ENCODE results near the gene ARHGAP45. TPM values are rescaled to one million over a fixed set of nuclear protein-coding genes. Genes with fewer than 3 reads are reported as not detected.

Gene ARHGAP45
- total RNA-seq, 2 experiments from 2014 or later: 419 to 437 TPM

- CTCF ChIA-PET: interaction anchor here (0.9 to 1.0 kb wide), 2 partner anchors 12 to 14 kb away, joined by 3 read pairs; no protein-coding TSS in a partner anchor
- no peak for DNase-seq
- no peaks in the 10 kb centered on the region for H3K9me3 Mint-ChIP-seq
- peaks cover 20% of the 10 kb centered on the region for H3K36me3 Mint-ChIP-seq (ENCODE audit: low read depth)
- no peak overlapping the region for H3K27ac Mint-ChIP-seq
- POLR2A ChIA-PET: interaction anchor here (1.0 to 1.6 kb wide), 5 partner anchors 13 to 317 kb away, joined by 3 to 5 read pairs (median 3); partner anchors contain the start of genes CIRBP and GPX4
- no peaks in the 10 kb centered on the region for H3K27me3 Mint-ChIP-seq
- H3K4me3 Mint-ChIP-seq: no peak overlapping the region
- peaks cover 4% of the 10 kb centered on the region for H3K4me1 Mint-ChIP-seq
These were observed 48.9 kb downstream of the ARHGAP45 start for GRCh38 chr19:1115646-1116420.

- no peak overlapping the region for H3K27ac Mint-ChIP-seq
- ChIA-PET POLR2A (interaction anchor here (1.1 to 1.2 kb wide), 3 partner anchors 14 to 152 kb away, joined by 3 to 5 read pairs (median 5); partner anchors contain the start of gene CIRBP), CTCF (interaction anchor here (0.9 kb wide), 1 partner anchor 13 kb away, joined by 3 read pairs; no protein-coding TSS in a partner anchor)
- peaks cover 31% of the 10 kb centered on the region for H3K36me3 Mint-ChIP-seq (ENCODE audit: low read depth)
- DNase-seq: no peak
- no peak overlapping the region for H3K4me3 Mint-ChIP-seq
- no peaks in the 10 kb centered on the region for H3K9me3 Mint-ChIP-seq
- peaks cover 6% of the 10 kb centered on the region for H3K4me1 Mint-ChIP-seq
- no peaks in the 10 kb centered on the region for H3K27me3 Mint-ChIP-seq
These were observed 50.0 kb downstream of the ARHGAP45 start for GRCh38 chr19:1116726-1117581.

GRCh38 chr19:1117654-1118053 lies 50.7 kb downstream of the ARHGAP45 start:
- no peaks in the 10 kb centered on the region for H3K27me3 Mint-ChIP-seq
- CTCF ChIA-PET: interaction anchor here (1.1 kb wide), 1 partner anchor 76 kb away, joined by 3 read pairs; no protein-coding TSS in a partner anchor
- H3K9me3 Mint-ChIP-seq: no peaks in the 10 kb centered on the region
- H3K36me3 Mint-ChIP-seq (ENCODE audit: low read depth): peaks cover 31% of the 10 kb centered on the region
- POLR2A ChIA-PET: no interaction called here
- DNase-seq: no peak
- H3K27ac Mint-ChIP-seq: no peak overlapping the region
- no peak overlapping the region for H3K4me3 Mint-ChIP-seq
- H3K4me1 Mint-ChIP-seq: peaks cover 6% of the 10 kb centered on the region

- no peaks in the 10 kb centered on the region for H3K27me3 Mint-ChIP-seq
- H3K27ac Mint-ChIP-seq: no peak overlapping the region
- peaks cover 37% of the 10 kb centered on the region for H3K36me3 Mint-ChIP-seq (ENCODE audit: low read depth)
- no peak overlapping the region for H3K4me3 Mint-ChIP-seq
- DNase-seq: no peak
- ChIA-PET POLR2A (no interaction called here), CTCF (no interaction called here)
- peaks cover 2% of the 10 kb centered on the region for H3K4me1 Mint-ChIP-seq
- no peaks in the 10 kb centered on the region for H3K9me3 Mint-ChIP-seq
These were observed 52.0 kb downstream of the ARHGAP45 start for GRCh38 chr19:1118999-1119398.

- peaks cover 2% of the 10 kb centered on the region for H3K4me1 Mint-ChIP-seq
- H3K27me3 Mint-ChIP-seq: no peaks in the 10 kb centered on the region
- POLR2A ChIA-PET: no interaction called here
- H3K27ac Mint-ChIP-seq: no peak overlapping the region
- DNase-seq: no peak
- no peaks in the 10 kb centered on the region for H3K9me3 Mint-ChIP-seq
- CTCF ChIA-PET: no interaction called here
- no peak overlapping the region for H3K4me3 Mint-ChIP-seq
- H3K36me3 Mint-ChIP-seq (ENCODE audit: low read depth): peaks cover 38% of the 10 kb centered on the region
These were observed 52.7 kb downstream of the ARHGAP45 start for GRCh38 chr19:1119475-1120217.

- Mint-ChIP-seq H3K9me3 (no peaks in the 10 kb centered on the region), H3K36me3 (ENCODE audit: low read depth) (peaks cover 46% of the 10 kb centered on the region), H3K4me3 (no peak overlapping the region), H3K4me1 (peaks cover 6% of the 10 kb centered on the region), H3K27ac (no peak overlapping the region), H3K27me3 (no peaks in the 10 kb centered on the region)
- POLR2A ChIA-PET: no interaction called here
- no peak for DNase-seq
- CTCF ChIA-PET: no interaction called here
These were observed 54.4 kb downstream of the ARHGAP45 start for GRCh38 chr19:1121395-1121794.

- ChIA-PET POLR2A (no interaction called here), CTCF (interaction anchor here (2.3 kb wide), 1 partner anchor 9 kb away, joined by 9 read pairs; no protein-coding TSS in a partner anchor)
- Mint-ChIP-seq H3K27me3 (no peaks in the 10 kb centered on the region), H3K4me3 (no peak overlapping the region), H3K9me3 (no peaks in the 10 kb centered on the region), H3K27ac (no peak overlapping the region), H3K4me1 (peaks cover 14% of the 10 kb centered on the region), H3K36me3 (ENCODE audit: low read depth) (peaks cover 52% of the 10 kb centered on the region)
- no peak for DNase-seq
These were observed 55.3 kb downstream of the ARHGAP45 start for GRCh38 chr19:1122021-1122971.

GRCh38 chr19:1122972-1123363 lies 56.0 kb downstream of the ARHGAP45 start:
- Mint-ChIP-seq H3K4me1 (peaks cover 15% of the 10 kb centered on the region), H3K9me3 (no peaks in the 10 kb centered on the region), H3K36me3 (ENCODE audit: low read depth) (peaks cover 55% of the 10 kb centered on the region), H3K27me3 (no peaks in the 10 kb centered on the region), H3K4me3 (no peak overlapping the region), H3K27ac (no peak overlapping the region)
- POLR2A ChIA-PET: interaction anchor here (1.4 to 1.5 kb wide), 2 partner anchors 19 to 96 kb away, joined by 3 read pairs; partner anchors contain the start of gene GPX4
- peak; percentile 65 for DNase-seq
- CTCF ChIA-PET: interaction anchor here (2.3 kb wide), 1 partner anchor 10 kb away, joined by 9 read pairs; no protein-coding TSS in a partner anchor

GRCh38 chr19:1123381-1123780 lies 56.4 kb downstream of the ARHGAP45 start:
- Mint-ChIP-seq H3K4me3 (no peak overlapping the region), H3K9me3 (no peaks in the 10 kb centered on the region), H3K27me3 (no peaks in the 10 kb centered on the region), H3K27ac (no peak overlapping the region), H3K36me3 (ENCODE audit: low read depth) (peaks cover 51% of the 10 kb centered on the region), H3K4me1 (peaks cover 16% of the 10 kb centered on the region)
- POLR2A ChIA-PET: interaction anchor here (1.4 to 1.5 kb wide), 2 partner anchors 19 to 96 kb away, joined by 3 read pairs; partner anchors contain the start of gene GPX4
- CTCF ChIA-PET: interaction anchor here (2.3 kb wide), 1 partner anchor 10 kb away, joined by 9 read pairs; no protein-coding TSS in a partner anchor
- DNase-seq: no peak

- DNase-seq: no peak
- Mint-ChIP-seq H3K4me3 (no peak overlapping the region), H3K4me1 (peaks cover 17% of the 10 kb centered on the region), H3K27me3 (no peaks in the 10 kb centered on the region), H3K9me3 (no peaks in the 10 kb centered on the region), H3K36me3 (ENCODE audit: low read depth) (peaks cover 47% of the 10 kb centered on the region), H3K27ac (no peak overlapping the region)
- CTCF ChIA-PET: interaction anchor here (2.3 kb wide), 1 partner anchor 11 kb away, joined by 9 read pairs; no protein-coding TSS in a partner anchor
- POLR2A ChIA-PET: interaction anchor here (1.2 to 1.5 kb wide), 3 partner anchors 11 to 97 kb away, joined by 3 to 5 read pairs (median 3); partner anchors contain the start of gene GPX4
These were observed 57.1 kb downstream of the ARHGAP45 start for GRCh38 chr19:1123885-1124677.

Data from activated CD4-positive, alpha-beta memory T cell treated with anti-CD3 and anti-CD28 coated beads, Interleukin-2, amount 10 ng/mL, durations not matched to agents 7 days and 5 days (primary cell).